ENCODE results near the gene SCUBE3. TPM values are rescaled to one million over a fixed set of nuclear protein-coding genes. Genes with fewer than 3 reads are reported as not detected.

SCUBE3 gene
- total RNA-seq, 1 donor from 2014 or later = 8.8 TPM

- DNase-seq = no peak
- Histone ChIP-seq H3K27ac (replicated peaks) (no peak overlapping the region), H3K36me3 (peaks cover 51% of the 10 kb centered on the region), H3K27me3 (ENCODE audit: low read depth) (no peaks in the 10 kb centered on the region), H3K4me3 (no peak overlapping the region), H3K9me3 (replicated peaks) (no peaks in the 10 kb centered on the region), H3K4me1 (peaks cover 20% of the 10 kb centered on the region)
- intact Hi-C loops (cut with micrococcal nuclease) = no loop called here
- no peak for TF ChIP-seq CTCF (IDR thresholded peaks at IDR 0.05; ENCODE audit: borderline replicate concordance)
Measured at GRCh38 chr6:35280903-35281302, 67.1 kb downstream of the SCUBE3 start.

- Histone ChIP-seq H3K9me3 (replicated peaks) (no peaks in the 10 kb centered on the region), H3K27ac (replicated peaks) (no peak overlapping the region), H3K4me1 (peaks cover 20% of the 10 kb centered on the region), H3K36me3 (peaks cover 66% of the 10 kb centered on the region), H3K4me3 (no peak overlapping the region), H3K27me3 (ENCODE audit: low read depth) (no peaks in the 10 kb centered on the region)
- TF ChIP-seq CTCF (IDR thresholded peaks at IDR 0.05; ENCODE audit: borderline replicate concordance) = no peak
- intact Hi-C loops (cut with micrococcal nuclease) = no loop called here
- no peak for DNase-seq
Measured at GRCh38 chr6:35282472-35282871, 68.7 kb downstream of the SCUBE3 start.

GRCh38 chr6:35283361-35283760 lies 69.6 kb downstream of the SCUBE3 start:
- peaks cover 20% of the 10 kb centered on the region for H3K4me1 ChIP-seq
- H3K27me3 ChIP-seq (ENCODE audit: low read depth) = no peaks in the 10 kb centered on the region
- H3K36me3 ChIP-seq = peaks cover 75% of the 10 kb centered on the region
- H3K9me3 ChIP-seq (replicated peaks) = no peaks in the 10 kb centered on the region
- no peak overlapping the region for H3K27ac ChIP-seq (replicated peaks)
- no peak for DNase-seq
- intact Hi-C loops (cut with micrococcal nuclease) = no loop called here
- no peak for TF ChIP-seq CTCF (IDR thresholded peaks at IDR 0.05; ENCODE audit: borderline replicate concordance)
- H3K4me3 ChIP-seq = no peak overlapping the region

- H3K36me3 ChIP-seq = peaks cover 98% of the 10 kb centered on the region
- no peak overlapping the region for H3K27ac ChIP-seq (replicated peaks)
- peaks cover 7% of the 10 kb centered on the region for H3K4me1 ChIP-seq
- intact Hi-C loops (cut with micrococcal nuclease) = no loop called here
- TF ChIP-seq CTCF (IDR thresholded peaks at IDR 0.05; ENCODE audit: borderline replicate concordance) = no peak
- H3K27me3 ChIP-seq (ENCODE audit: low read depth) = no peaks in the 10 kb centered on the region
- no peaks in the 10 kb centered on the region for H3K9me3 ChIP-seq (replicated peaks)
- H3K4me3 ChIP-seq = no peak overlapping the region
- DNase-seq = no peak
Measured at GRCh38 chr6:35287671-35288396, 74.1 kb downstream of the SCUBE3 start.

GRCh38 chr6:35288834-35289233 lies 75.1 kb downstream of the SCUBE3 start:
- no peak for TF ChIP-seq CTCF (IDR thresholded peaks at IDR 0.05; ENCODE audit: borderline replicate concordance)
- Histone ChIP-seq H3K27ac (replicated peaks) (no peak overlapping the region), H3K36me3 (peaks cover 98% of the 10 kb centered on the region), H3K27me3 (ENCODE audit: low read depth) (no peaks in the 10 kb centered on the region), H3K4me3 (no peak overlapping the region), H3K9me3 (replicated peaks) (no peaks in the 10 kb centered on the region), H3K4me1 (no peaks in the 10 kb centered on the region)
- DNase-seq = no peak
- intact Hi-C loops (cut with micrococcal nuclease) = no loop called here

All from left ventricle myocardium inferior (tissue), 1 donor.